GM19238 (cell line): Measurements from ENCODE around the gene FHOD3.

ENCODE experiments used
- DNase-seq: peaks from one replicate; pipeline ENCODE4 v3.0.0; 2011; ENCODE audit warnings: low spot score; ENCODE audit not compliant: insufficient read length

FHOD3 gene

DNA sequence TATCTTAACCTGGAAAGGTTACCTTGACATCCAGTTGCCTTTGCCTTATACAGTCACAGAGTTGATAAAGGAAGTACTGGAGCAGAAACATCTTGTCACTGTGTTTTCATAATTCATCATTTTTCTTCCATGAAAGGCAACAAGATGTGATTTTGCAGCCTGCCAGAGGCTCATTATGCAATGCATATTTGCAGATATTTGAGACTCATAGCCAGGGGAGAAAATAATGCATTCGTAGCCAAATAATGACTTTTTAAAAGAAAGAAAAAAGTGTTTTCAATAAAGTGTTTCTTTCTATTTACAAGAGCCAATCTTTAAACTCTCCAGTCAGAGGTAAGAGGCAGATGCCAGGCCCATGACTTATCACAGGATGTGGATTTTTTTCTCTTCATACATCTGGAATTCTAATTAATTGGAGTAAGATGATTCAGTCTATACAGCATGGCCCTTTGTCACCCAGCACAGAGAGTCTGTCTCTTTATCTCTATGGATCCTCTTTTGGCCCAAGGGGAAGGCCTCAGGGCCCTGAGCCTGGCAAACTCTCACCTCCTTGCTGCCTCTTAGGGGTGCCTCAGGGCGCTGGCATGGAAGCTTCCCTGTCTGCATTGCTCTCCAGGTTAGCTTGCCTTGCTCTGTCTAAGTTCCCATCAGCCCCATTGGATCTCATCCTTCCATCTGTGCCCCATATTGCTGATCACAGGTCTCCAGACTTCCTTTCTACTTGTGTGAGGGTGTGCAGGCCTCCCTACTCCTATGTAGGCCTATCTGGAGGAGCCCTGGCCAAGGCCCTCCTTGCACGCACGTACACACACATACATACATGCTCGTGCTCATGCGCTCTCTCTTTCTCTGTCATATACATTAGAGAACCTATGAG lies 283.6 kb downstream of the FHOD3 start:
- no peak for DNase-seq

- DNase-seq = no peak
Observed at GRCh38 chr18:36582988-36583745, 285.7 kb downstream of the FHOD3 start.

DNA sequence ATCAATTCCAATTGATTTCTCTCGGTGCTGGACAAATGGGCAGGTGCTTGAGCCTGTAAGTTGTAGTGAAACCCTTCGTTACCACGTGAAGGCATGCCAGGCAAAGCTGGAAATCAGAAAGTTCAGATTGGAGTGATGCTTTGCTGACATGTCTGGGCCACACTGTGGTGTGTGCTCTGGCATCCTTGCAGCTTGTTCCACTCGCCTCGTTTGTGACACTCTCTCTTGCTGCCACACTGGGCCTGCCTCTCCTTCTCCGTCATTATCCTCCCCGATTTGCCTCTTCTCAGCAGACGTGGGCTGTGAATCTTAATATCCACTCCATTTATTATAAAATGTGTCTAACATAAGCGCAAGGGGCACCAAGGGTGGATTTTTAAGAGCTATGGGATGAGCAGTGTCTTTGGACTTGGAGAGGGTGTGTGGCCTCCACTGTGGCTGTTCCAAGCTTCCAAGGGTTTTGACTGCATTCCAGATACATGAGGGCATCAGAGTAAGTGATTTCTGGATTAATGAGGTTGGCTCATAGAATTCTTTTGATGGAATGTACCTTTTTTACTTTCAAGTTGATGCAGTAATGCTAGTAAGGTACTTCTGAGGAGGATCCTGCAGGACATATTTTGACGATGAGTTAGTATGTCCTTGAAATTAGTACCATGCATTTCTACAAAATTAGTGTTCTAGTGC lies 292.5 kb downstream of the FHOD3 start:
- DNase-seq = no peak

DNA sequence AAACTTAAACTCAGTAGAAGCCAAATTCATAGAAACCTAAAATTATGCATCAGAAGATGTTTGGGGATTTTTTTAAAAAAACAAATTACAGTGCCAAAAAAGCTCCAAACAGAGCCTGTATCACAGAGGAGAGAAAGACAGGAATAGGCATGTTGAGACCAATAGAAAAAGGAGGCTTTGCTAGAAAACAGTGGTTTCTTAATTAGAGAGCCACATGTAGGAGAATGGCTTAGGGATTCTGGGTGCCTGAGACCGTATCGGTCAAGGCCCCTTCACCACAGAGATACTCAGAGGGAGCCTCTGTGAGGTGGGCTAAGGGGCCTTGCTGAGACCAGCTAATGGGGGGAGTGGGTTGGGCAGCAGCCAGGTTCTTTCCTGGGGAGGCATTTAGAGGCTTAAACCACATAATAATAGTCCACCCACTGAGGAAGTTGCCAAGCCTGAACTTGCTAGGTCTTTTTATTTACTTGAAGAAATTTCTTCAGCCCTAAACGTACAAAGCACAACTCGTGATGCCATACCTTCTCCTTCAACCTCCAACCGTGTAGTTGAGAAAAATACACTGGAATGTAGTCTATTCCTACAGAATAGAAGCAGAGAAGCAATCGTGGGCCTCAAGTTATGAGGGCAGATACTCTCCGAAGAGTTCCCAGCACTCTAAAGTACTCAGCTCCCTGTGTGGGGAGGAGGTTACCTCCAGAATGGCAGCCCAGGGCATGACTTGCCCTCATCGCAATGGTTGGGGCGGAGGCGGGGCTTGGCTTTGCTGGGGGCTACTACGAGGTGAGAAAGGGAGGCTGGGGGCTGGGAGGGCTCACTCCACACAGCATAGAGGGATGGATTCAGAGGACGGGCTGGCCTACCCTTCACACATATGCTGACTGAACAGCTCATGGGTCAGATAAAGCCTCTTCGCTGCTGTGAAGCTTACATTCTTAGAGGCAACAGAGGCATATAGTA lies 293.4 kb downstream of the FHOD3 start:
- DNase-seq = no peak

GRCh38 chr18:36592282-36592681 lies 294.8 kb downstream of the FHOD3 start:
- no peak for DNase-seq

DNA sequence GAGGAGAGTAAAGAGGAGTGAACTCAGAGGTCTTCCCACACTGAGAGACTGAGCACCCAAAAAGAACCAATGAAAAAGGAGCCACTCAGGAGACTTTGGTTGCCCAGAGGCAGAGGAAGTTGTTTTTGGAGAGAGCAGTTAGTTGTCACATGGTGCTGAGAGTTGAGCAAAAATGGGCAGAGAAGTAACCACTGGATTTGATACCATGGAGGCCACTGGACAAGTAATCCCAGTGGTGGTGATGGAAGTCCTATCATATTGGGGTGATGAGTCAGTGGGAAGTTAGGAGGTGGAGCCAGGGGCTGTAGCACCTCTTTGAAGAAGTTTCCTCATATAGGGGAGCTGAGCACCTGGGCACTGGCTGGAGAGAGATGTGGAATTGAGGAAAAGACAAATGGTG lies 295.5 kb downstream of the FHOD3 start:
- no peak for DNase-seq

DNA sequence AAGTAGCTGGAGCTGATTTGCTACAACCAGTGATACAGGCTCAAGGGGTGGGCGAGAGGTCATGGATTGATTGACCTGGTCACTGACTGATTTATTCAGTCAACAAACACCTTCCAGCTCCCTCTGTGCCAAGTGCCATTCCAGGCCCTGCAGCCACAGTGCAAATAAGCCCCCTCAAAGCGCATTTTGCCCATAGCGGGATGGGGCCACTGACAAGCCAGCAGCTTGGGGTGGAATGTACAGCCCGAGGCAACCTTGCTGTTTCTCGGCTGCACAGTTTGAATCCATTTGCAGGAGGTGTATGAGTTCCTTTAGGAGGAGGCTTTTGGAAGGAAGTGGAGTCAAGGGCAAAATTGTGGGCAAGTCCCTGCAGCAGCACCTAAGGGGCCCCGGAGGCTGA lies 296.1 kb downstream of the FHOD3 start:
- no peak for DNase-seq

DNA sequence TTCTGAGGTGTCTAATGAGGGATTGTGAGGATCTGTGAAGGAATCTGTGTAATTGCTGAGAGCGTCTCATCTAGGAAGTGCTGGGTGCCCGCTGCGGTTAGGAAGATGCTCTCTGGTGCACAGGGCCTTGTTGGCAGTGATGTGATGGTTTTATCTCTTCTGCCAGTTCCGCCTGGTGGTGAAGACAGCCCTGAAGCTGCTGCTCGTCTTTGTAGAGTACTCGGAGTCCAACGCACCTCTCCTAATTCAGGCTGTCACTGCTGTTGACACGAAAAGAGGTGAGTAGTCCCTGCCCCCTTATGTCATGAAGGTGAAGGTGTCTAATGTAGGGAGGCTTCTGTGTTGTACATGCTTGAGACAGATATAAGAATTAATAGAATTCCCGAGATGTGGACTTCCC lies 297.1 kb downstream of the FHOD3 start:
- no peak for DNase-seq

GRCh38 chr18:36595046-36595817 lies 297.7 kb downstream of the FHOD3 start:
- no peak for DNase-seq

DNA sequence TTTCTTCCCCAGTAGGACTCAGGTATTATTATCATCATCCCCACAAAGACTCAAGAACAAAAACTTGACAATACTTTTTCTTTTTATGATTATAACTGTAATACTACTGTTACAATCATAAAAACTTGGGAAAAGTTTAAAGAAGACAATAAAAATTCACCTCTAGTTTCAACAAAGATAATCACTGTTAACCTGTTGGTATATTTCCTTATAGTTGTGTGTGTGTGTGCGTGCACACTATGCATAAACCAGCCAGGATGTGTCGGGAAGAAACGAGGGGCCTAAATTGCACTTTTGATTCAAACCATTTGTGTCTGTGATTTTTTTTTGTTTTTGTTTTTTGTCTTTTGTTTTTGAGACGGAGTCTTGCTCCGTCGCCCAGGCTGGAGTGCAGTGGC lies 298.3 kb downstream of the FHOD3 start:
- no peak for DNase-seq

DNA sequence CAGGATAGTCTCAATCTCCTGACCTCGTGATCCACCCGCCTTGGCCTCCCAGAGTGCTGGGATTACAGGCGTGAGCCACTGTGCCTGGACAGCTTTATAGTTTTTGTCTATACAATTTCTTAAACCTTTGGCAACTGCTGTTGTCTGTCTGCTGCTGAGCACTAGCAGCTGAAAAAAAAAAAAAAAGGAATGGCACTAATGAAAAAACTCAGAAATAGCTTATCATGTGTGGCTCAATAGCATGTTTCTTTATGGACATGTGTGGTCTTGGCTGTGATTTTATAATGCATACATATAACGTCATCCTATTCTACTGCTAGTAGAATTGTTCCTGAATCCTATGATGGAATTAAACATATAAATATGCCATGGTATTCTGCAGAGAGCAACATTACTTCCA lies 300.1 kb downstream of the FHOD3 start:
- no peak for DNase-seq

DNA sequence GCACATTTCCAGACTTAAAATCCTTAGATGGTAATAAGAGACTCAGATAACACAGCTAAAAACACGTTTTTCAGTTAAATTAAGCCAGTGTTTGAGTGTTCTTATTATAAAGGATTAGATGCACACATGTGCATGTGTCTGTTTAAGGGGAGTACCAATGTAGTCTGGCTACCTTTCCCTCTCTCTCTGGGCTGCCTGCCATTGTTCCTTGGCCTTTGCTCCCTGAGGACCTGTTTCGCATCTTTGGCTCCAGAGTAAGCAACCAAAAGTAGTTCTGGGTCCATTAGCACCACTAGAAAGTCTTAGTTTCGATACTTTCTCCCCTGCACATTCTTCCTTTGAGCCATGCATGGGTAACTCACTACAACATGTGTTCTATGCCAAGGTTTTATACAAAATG lies 303.0 kb downstream of the FHOD3 start:
- no peak for DNase-seq

GRCh38 chr18:36601316-36601715 lies 303.8 kb downstream of the FHOD3 start:
- DNase-seq = no peak

DNA sequence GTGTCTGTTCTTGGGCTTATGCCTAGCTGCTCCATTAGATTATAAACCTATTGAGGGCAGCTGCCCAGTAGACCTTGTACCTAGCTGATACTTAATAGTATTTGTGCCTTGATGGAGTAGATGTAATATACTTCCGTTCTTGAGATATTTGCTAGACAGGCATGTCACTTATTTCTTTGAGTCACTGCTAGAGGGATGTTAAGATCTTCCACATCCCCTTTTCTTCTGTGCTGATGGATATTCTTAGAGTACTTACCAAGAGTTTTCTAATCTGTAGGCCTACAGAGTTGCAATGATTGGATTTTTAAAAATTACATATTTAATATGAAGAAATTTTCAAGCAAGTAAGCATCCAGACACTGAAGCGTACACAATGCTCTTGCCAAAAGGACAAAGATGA lies 304.6 kb downstream of the FHOD3 start:
- DNase-seq = no peak

DNA sequence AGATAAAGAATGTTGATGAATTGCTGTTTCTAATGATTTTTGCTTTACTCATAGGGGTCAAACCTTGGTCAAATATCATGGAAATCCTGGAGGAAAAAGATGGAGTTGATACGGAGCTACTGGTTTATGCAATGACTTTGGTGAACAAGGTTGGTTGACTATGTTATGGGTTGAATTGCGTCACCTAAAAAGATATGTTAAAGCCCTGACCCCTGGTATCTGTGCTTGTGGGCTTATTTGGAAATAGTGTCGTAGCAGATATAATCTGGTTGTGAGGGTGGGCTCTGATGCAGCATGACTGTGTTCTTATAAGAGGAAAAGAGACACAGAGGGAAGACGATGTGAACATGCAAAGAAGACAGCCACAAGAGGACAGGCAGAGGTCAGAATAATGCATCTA lies 305.1 kb downstream of the FHOD3 start:
- no peak for DNase-seq

- no peak for DNase-seq
Observed at GRCh38 chr18:36608107-36608506, 310.6 kb downstream of the FHOD3 start.

GRCh38 chr18:36610258-36610657 lies 312.7 kb downstream of the FHOD3 start:
- DNase-seq = no peak

DNA sequence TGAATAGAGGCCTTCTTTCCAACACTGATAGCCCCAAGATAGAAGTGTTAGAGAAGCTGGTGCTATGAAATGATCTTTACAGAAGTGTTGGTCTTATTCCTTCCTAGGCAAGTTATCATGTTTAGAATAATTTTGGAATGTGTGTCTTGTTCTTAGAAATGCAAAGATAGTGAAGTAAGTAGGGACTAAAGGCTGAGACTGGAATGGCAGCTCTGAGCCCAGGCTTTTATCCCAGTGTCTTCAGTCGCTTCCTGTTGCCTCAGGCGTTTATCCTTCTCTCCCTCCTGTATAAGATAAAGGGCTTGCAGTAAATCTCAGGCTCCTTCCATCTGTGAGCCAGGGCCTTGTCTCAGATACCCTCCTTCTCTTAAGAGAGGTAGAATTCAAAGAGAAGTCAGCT lies 313.1 kb downstream of the FHOD3 start:
- no peak for DNase-seq

DNA sequence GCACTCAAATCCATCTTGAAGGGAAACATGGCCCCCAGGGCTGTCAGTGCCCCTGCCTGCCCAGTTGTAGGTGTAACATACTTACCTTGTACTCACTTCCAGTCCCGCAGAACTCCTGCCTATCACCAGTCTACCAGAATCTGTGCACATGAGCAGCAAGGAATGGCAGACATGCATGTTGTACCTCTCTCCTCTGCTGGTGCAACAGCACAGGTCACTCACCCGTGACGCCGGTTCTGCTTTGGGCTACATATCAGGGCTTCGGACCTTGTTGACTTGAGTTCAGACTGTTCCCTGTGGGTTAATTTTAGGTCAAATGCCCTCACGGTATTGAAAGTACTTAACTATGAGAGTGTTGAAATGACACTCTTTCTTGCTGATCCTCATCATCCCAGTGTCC lies 315.6 kb downstream of the FHOD3 start:
- DNase-seq = no peak

DNA sequence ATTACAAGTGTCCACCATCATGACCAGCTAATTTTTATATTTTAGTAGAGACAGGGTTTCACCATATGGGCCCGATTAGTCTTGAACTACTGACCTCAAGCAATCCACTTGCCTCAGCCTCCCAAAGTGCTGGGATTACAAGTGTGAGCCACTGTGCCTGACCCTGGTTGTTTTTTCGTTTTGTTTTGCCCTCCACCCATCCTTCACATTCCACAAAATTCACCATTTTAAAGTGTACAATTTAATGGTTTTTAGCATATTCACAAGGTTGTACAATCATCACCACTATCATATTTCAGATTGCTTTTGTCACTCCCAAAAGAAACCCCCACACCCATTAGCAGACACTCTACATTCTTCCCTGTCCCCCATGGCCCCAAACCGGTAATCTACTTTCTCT lies 316.3 kb downstream of the FHOD3 start:
- DNase-seq = no peak
